Measurements from ENCODE around the gene RCSD1. TPM values are rescaled to one million over a fixed set of nuclear protein-coding genes. Genes with fewer than 3 reads are reported as not detected.
A peak's percentile ranks its signal among the peaks of the same experiment; 100 is the strongest.
"Not testable (repeated sequence)": the region's sequence is repeated elsewhere in the genome, so short reads cannot be mapped to it uniquely, and the experiment has no call there.

The RCSD1 gene
- total RNA-seq, 5 donors from 2014 or later (not counting 1 experiment from before 2014, with no cell fraction given): 101 to 126 (median 107) TPM

- Histone ChIP-seq H3K9me3 (no peaks in the 10 kb centered on the region), H3K27me3 (replicated peaks in 1 of 2; ENCODE audit: control insufficient read depth in 2 of 2, extremely low read depth in 1 of 2, insufficient read depth in 2 of 2, low read length in 1 of 2) (no peaks in the 10 kb centered on the region), H3K27ac (ENCODE audit: low read length) (no peak overlapping the region), H3K4me3 (ENCODE audit: control insufficient read depth in 1 of 2, extremely low read depth in 1 of 2, low read length in 1 of 2) (no peak overlapping the region), H3K36me3 (ENCODE audit: control insufficient read depth in 2 of 2, extremely low read depth in 1 of 2, insufficient read depth in 1 of 2, low read length in 1 of 2) (no peaks in the 10 kb centered on the region), H3K4me1 (ENCODE audit: control insufficient read depth in 1 of 2, extremely low read depth in 1 of 2, insufficient read depth in 2 of 2, low read length in 2 of 2) (peaks cover 32 to 34% of the 10 kb centered on the region in 2 experiments)
- POLR2A ChIA-PET: no interaction called here
- Mint-ChIP-seq H3K36me3 (peaks cover 7% of the 10 kb centered on the region), H3K4me3 (peak overlapping the region in 1 of 3 donors; percentile 79), H3K27ac (peak overlapping the region; percentile 66 to 76), H3K4me1 (peaks cover 38 to 43% (median 42%) of the 10 kb centered on the region in 3 donors), H3K9me3 (peaks cover 6 to 8% (median 6%) of the 10 kb centered on the region in 3 donors), H3K27me3 (peaks cover 0 to 2% of the 10 kb centered on the region in 2 donors)
- CTCF ChIA-PET: interaction anchor here (0.6 to 4.2 kb wide), 5 partner anchors 34 to 318 kb away, joined by 3 to 121 read pairs (median 50); no protein-coding TSS in a partner anchor
- peak in 10 of 35 experiments; percentile 2 to 31 (median 13) for DNase-seq
- ATAC-seq (replicated peaks in 1 of 4): peak in 2 of 4 experiments; percentile 44 to 49
- 7% methylated on average over 4 of the region's 8 CpGs for WGBS (ENCODE audit: insufficient coverage)
Measured at GRCh38 chr1:167602840-167603239, 27.2 kb upstream of the RCSD1 start.

GRCh38 chr1:167605576-167605975 lies 24.5 kb upstream of the RCSD1 start:
- Histone ChIP-seq H3K36me3 (ENCODE audit: control insufficient read depth in 2 of 2, extremely low read depth in 1 of 2, insufficient read depth in 1 of 2, low read length in 1 of 2) (no peaks in the 10 kb centered on the region), H3K27me3 (replicated peaks in 1 of 2; ENCODE audit: control insufficient read depth in 2 of 2, extremely low read depth in 1 of 2, insufficient read depth in 2 of 2, low read length in 1 of 2) (no peaks in the 10 kb centered on the region), H3K4me1 (ENCODE audit: control insufficient read depth in 1 of 2, extremely low read depth in 1 of 2, insufficient read depth in 2 of 2, low read length in 2 of 2) (peaks cover 24 to 28% of the 10 kb centered on the region in 2 experiments), H3K27ac (ENCODE audit: low read length) (no peak overlapping the region), H3K9me3 (no peaks in the 10 kb centered on the region), H3K4me3 (ENCODE audit: control insufficient read depth in 1 of 2, extremely low read depth in 1 of 2, low read length in 1 of 2) (no peak overlapping the region)
- peak overlapping the region in 1 of 2 donors; percentile 20 for H3K27ac Mint-ChIP-seq
- WGBS (ENCODE audit: insufficient coverage): no CpG with 5 or more reads among the region's 3 CpGs
- DNase-seq (no peak), ATAC-seq (replicated peaks in 1 of 4) (no peak)
- peaks cover 29 to 30% (median 30%) of the 10 kb centered on the region in 3 donors for H3K4me1 Mint-ChIP-seq
- POLR2A ChIA-PET: interaction anchor here (0.6 kb wide), 2 partner anchors 269 to 750 kb away, joined by 3 to 4 read pairs; no protein-coding TSS in a partner anchor
- no peaks in the 10 kb centered on the region for H3K27me3 Mint-ChIP-seq
- H3K4me3 Mint-ChIP-seq: no peak overlapping the region
- H3K9me3 Mint-ChIP-seq: peaks cover 6 to 14% (median 8%) of the 10 kb centered on the region in 3 donors
- H3K36me3 Mint-ChIP-seq: peaks cover 11% of the 10 kb centered on the region
- CTCF ChIA-PET: no interaction called here

GRCh38 chr1:167611983-167612382 lies 18.0 kb upstream of the RCSD1 start:
- WGBS (ENCODE audit: insufficient coverage): 100% methylated on average over 1 of the region's 1 CpG
- Histone ChIP-seq H3K9me3 (no peaks in the 10 kb centered on the region), H3K36me3 (ENCODE audit: control insufficient read depth in 2 of 2, extremely low read depth in 1 of 2, insufficient read depth in 1 of 2, low read length in 1 of 2) (no peaks in the 10 kb centered on the region), H3K27me3 (replicated peaks in 1 of 2; ENCODE audit: control insufficient read depth in 2 of 2, extremely low read depth in 1 of 2, insufficient read depth in 2 of 2, low read length in 1 of 2) (no peaks in the 10 kb centered on the region), H3K4me1 (ENCODE audit: control insufficient read depth in 1 of 2, extremely low read depth in 1 of 2, insufficient read depth in 2 of 2, low read length in 2 of 2) (peaks cover 6 to 10% of the 10 kb centered on the region in 2 experiments), H3K27ac (ENCODE audit: low read length) (no peak overlapping the region), H3K4me3 (ENCODE audit: control insufficient read depth in 1 of 2, extremely low read depth in 1 of 2, low read length in 1 of 2) (no peak overlapping the region)
- Mint-ChIP-seq H3K4me3 (no peak overlapping the region), H3K36me3 (peaks cover 8% of the 10 kb centered on the region), H3K9me3 (peaks cover 3 to 11% (median 5%) of the 10 kb centered on the region in 3 donors), H3K4me1 (peaks cover 21 to 31% (median 27%) of the 10 kb centered on the region in 3 donors), H3K27ac (no peak overlapping the region), H3K27me3 (no peaks in the 10 kb centered on the region)
- POLR2A ChIA-PET: no interaction called here
- ATAC-seq (replicated peaks in 1 of 4) (no peak), DNase-seq (no peak)
- CTCF ChIA-PET: interaction anchor here in 1 of 2 donors (1.0 kb wide), 1 partner anchor 25 kb away, joined by 3 read pairs; no protein-coding TSS in a partner anchor

- DNase-seq (no peak), ATAC-seq (replicated peaks in 1 of 4) (no peak)
- ChIA-PET CTCF (interaction anchor here in 1 of 2 donors (1.0 kb wide), 1 partner anchor 24 kb away, joined by 3 read pairs; no protein-coding TSS in a partner anchor), POLR2A (no interaction called here)
- no peak overlapping the region for H3K27ac ChIP-seq (ENCODE audit: low read length)
- peaks cover 29 to 39% (median 35%) of the 10 kb centered on the region in 3 donors for H3K4me1 Mint-ChIP-seq
- no peak overlapping the region for H3K4me3 Mint-ChIP-seq
- peak overlapping the region in 1 of 2 donors; percentile 20 for H3K27ac Mint-ChIP-seq
- no peaks in the 10 kb centered on the region for H3K36me3 ChIP-seq (ENCODE audit: control insufficient read depth in 2 of 2, extremely low read depth in 1 of 2, insufficient read depth in 1 of 2, low read length in 1 of 2)
- no CpG with 5 or more reads among the region's 2 CpGs for WGBS (ENCODE audit: insufficient coverage)
- H3K9me3 ChIP-seq: no peaks in the 10 kb centered on the region
- peaks cover 4% of the 10 kb centered on the region for H3K36me3 Mint-ChIP-seq
- no peak overlapping the region for H3K4me3 ChIP-seq (ENCODE audit: control insufficient read depth in 1 of 2, extremely low read depth in 1 of 2, low read length in 1 of 2)
- peaks cover 0 to 7% (median 0%) of the 10 kb centered on the region in 3 donors for H3K9me3 Mint-ChIP-seq
- no peaks in the 10 kb centered on the region for H3K27me3 ChIP-seq (replicated peaks in 1 of 2; ENCODE audit: control insufficient read depth in 2 of 2, extremely low read depth in 1 of 2, insufficient read depth in 2 of 2, low read length in 1 of 2)
- H3K27me3 Mint-ChIP-seq: no peaks in the 10 kb centered on the region
- H3K4me1 ChIP-seq (ENCODE audit: control insufficient read depth in 1 of 2, extremely low read depth in 1 of 2, insufficient read depth in 2 of 2, low read length in 2 of 2): peaks cover 12 to 17% of the 10 kb centered on the region in 2 experiments
Measured at GRCh38 chr1:167612587-167613385, 17.2 kb upstream of the RCSD1 start.

GRCh38 chr1:167613984-167614383 lies 16.0 kb upstream of the RCSD1 start:
- H3K9me3 Mint-ChIP-seq; H3K36me3 ChIP-seq (ENCODE audit: control insufficient read depth in 2 of 2, extremely low read depth in 1 of 2, insufficient read depth in 1 of 2, low read length in 1 of 2); H3K4me3 ChIP-seq (ENCODE audit: control insufficient read depth in 1 of 2, extremely low read depth in 1 of 2, low read length in 1 of 2); H3K27ac ChIP-seq (ENCODE audit: low read length); H3K36me3 Mint-ChIP-seq; H3K9me3 ChIP-seq; H3K27ac Mint-ChIP-seq; DNase-seq; CTCF ChIA-PET; ATAC-seq (replicated peaks in 1 of 4); POLR2A ChIA-PET; H3K4me3 Mint-ChIP-seq; H3K27me3 ChIP-seq (replicated peaks in 1 of 2; ENCODE audit: control insufficient read depth in 2 of 2, extremely low read depth in 1 of 2, insufficient read depth in 2 of 2, low read length in 1 of 2); H3K27me3 Mint-ChIP-seq: not testable (repeated sequence)
- peaks cover 41 to 51% (median 47%) of the 10 kb centered on the region in 3 donors for H3K4me1 Mint-ChIP-seq
- peaks cover 19 to 26% of the 10 kb centered on the region in 2 experiments for H3K4me1 ChIP-seq (ENCODE audit: control insufficient read depth in 1 of 2, extremely low read depth in 1 of 2, insufficient read depth in 2 of 2, low read length in 2 of 2)
- no CpG with 5 or more reads among the region's 2 CpGs for WGBS (ENCODE audit: insufficient coverage)

- no peak overlapping the region for H3K4me3 Mint-ChIP-seq
- WGBS (ENCODE audit: insufficient coverage): no CpG with 5 or more reads among the region's 1 CpG
- no peaks in the 10 kb centered on the region for H3K36me3 ChIP-seq (ENCODE audit: control insufficient read depth in 2 of 2, extremely low read depth in 1 of 2, insufficient read depth in 1 of 2, low read length in 1 of 2)
- no peak for DNase-seq
- no peak for ATAC-seq (replicated peaks in 1 of 4)
- H3K9me3 ChIP-seq: no peaks in the 10 kb centered on the region
- POLR2A ChIA-PET: interaction anchor here in 1 of 2 donors (0.7 kb wide), 1 partner anchor 322 kb away, joined by 3 read pairs; no protein-coding TSS in a partner anchor
- H3K27ac Mint-ChIP-seq: peak overlapping the region in 1 of 2 donors; percentile 68
- H3K27me3 Mint-ChIP-seq: no peaks in the 10 kb centered on the region
- H3K4me3 ChIP-seq (ENCODE audit: control insufficient read depth in 1 of 2, extremely low read depth in 1 of 2, low read length in 1 of 2): no peak overlapping the region
- H3K4me1 Mint-ChIP-seq: peaks cover 48 to 60% (median 56%) of the 10 kb centered on the region in 3 donors
- H3K4me1 ChIP-seq (ENCODE audit: control insufficient read depth in 1 of 2, extremely low read depth in 1 of 2, insufficient read depth in 2 of 2, low read length in 2 of 2): peaks cover 19 to 26% of the 10 kb centered on the region in 2 experiments
- CTCF ChIA-PET: interaction anchor here in 1 of 2 donors (1.8 kb wide), 1 partner anchor 22 kb away, joined by 5 read pairs; no protein-coding TSS in a partner anchor
- no peaks in the 10 kb centered on the region for H3K27me3 ChIP-seq (replicated peaks in 1 of 2; ENCODE audit: control insufficient read depth in 2 of 2, extremely low read depth in 1 of 2, insufficient read depth in 2 of 2, low read length in 1 of 2)
- no peaks in the 10 kb centered on the region for H3K36me3 Mint-ChIP-seq
- no peaks in the 10 kb centered on the region for H3K9me3 Mint-ChIP-seq
- no peak overlapping the region for H3K27ac ChIP-seq (ENCODE audit: low read length)
Measured at GRCh38 chr1:167614851-167615250, 15.2 kb upstream of the RCSD1 start.
